SK-N-SH (cell line): ENCODE results near the gene RABEP2. TPM values are rescaled to one million over a fixed set of nuclear protein-coding genes. Genes with fewer than 3 reads are reported as not detected.

Experiments used
- CTCF ChIA-PET: fragments of 300-600, 350-600 bp; formaldehyde crosslinking; extraction: SDS; loops from one replicate; lab custom pipeline; 2021; lab: Yijun Ruan, JAX
- POLR2A ChIA-PET: fragments of 350-600 bp; sonication (Branson Sonifier 250); formaldehyde crosslinking; extraction: SDS; loops from one replicate; lab custom pipeline; 2020; ENCODE audit warnings: antibody characterized with exemption, inconsistent platforms; lab: Yijun Ruan, JAX
- DNase-seq: peaks from one replicate; pipeline ENCODE4 v3.0.0; 2012
- H2AFZ ChIP-seq: fragments of 200-600 bp; sonication (generic); 2 replicates; pipeline ENCODE4 v1.8.1; 2016; ENCODE audit warnings: antibody characterized with exemption, mild to moderate bottlenecking, low read depth
- H3F3A ChIP-seq: fragments of 200-600 bp; sonication (generic); replicated peaks from 2 replicates; pipeline ENCODE3; 2016; ENCODE audit warnings: antibody characterized with exemption, mild to moderate bottlenecking; ENCODE audit not compliant: insufficient read depth
- H3K27ac ChIP-seq, 2 experiments: fragments of 200-500 bp in 1 of 2; fragments of 200-600 bp in 1 of 2; sonication (Bioruptor generic) in 1 of 2; sonication (generic), shearing (Covaris generic) in 1 of 2; 2 replicates each; pipeline versions ENCODE4 v1.5.1 to v1.6.1; 2014 to 2016; ENCODE audit warnings: low read depth in 2 of 2, inconsistent platforms in 1 of 2, low read length in 1 of 2, mild to moderate bottlenecking in 1 of 2, mixed read lengths in 1 of 2
- H3K27me3 ChIP-seq: fragments of 200-600 bp; sonication (generic), shearing (Covaris generic); 2 replicates; pipeline ENCODE4 v1.6.1; 2016; ENCODE audit warnings: mixed run types; ENCODE audit not compliant: insufficient read depth
- H3K36me3 ChIP-seq, 2 experiments: fragments of 200-500 bp in 1 of 2; fragments of 200-600 bp in 1 of 2; sonication (Bioruptor generic) in 1 of 2; sonication (generic) in 1 of 2; replicated peaks in 1 of 2; 2 replicates each; pipeline versions ENCODE3 to v1.5.1; 2014 to 2016; ENCODE audit warnings: low read length in 1 of 2, mild to moderate bottlenecking in 1 of 2; ENCODE audit not compliant: insufficient read depth in 2 of 2, control insufficient read depth in 1 of 2
- H3K4me1 ChIP-seq, 2 experiments: fragments of 200-500 bp in 1 of 2; fragments of 200-600 bp in 1 of 2; sonication (Bioruptor generic) in 1 of 2; sonication (generic), shearing (Covaris generic) in 1 of 2; 2 replicates each; pipeline versions ENCODE4 v1.5.1 to v1.6.1; 2014 to 2016; ENCODE audit warnings: low read depth in 1 of 2, low read length in 1 of 2, mixed run types in 1 of 2; ENCODE audit not compliant: insufficient read depth in 2 of 2, control insufficient read depth in 1 of 2
- H3K4me2 ChIP-seq: fragments of 200-600 bp; sonication (generic), shearing (Covaris generic); 2 replicates; pipeline ENCODE4 v1.6.1; 2017; ENCODE audit warnings: mixed run types
- H3K4me3 ChIP-seq, 2 experiments: fragments of 200-500 bp in 1 of 2; fragments of 200-600 bp in 1 of 2; sonication (Bioruptor generic) in 1 of 2; sonication (generic), shearing (Covaris generic) in 1 of 2; 2 replicates each; pipeline versions ENCODE4 v1.5.1 to v1.8.1; 2014 to 2016; ENCODE audit warnings: low read depth in 2 of 2, inconsistent platforms in 1 of 2, low read length in 1 of 2, mild to moderate bottlenecking in 1 of 2, mixed read lengths in 1 of 2, moderate library complexity in 1 of 2
- H3K79me2 ChIP-seq: fragments of 200-600 bp; sonication (generic); 2 replicates; pipeline ENCODE4 v1.8.1; 2017; ENCODE audit warnings: mild to moderate bottlenecking; ENCODE audit not compliant: insufficient read depth
- H3K9ac ChIP-seq: fragments of 200-600 bp; sonication (generic); 2 replicates; pipeline ENCODE4 v1.6.1; 2017; ENCODE audit warnings: mixed run types
- H3K9me2 ChIP-seq: fragments of 200-600 bp; sonication (generic); 2 replicates; pipeline ENCODE4 v1.6.1; 2017; ENCODE audit warnings: mixed run types
- H3K9me3 ChIP-seq: fragments of 200-600 bp; sonication (generic); 2 replicates; pipeline ENCODE4 v1.6.1; 2017; ENCODE audit warnings: mixed run types, mild to moderate bottlenecking, moderate library complexity
- H4K20me1 ChIP-seq: fragments of 200-600 bp; sonication (generic); 2 replicates; pipeline ENCODE4 v1.6.1; 2017; ENCODE audit warnings: mild to moderate bottlenecking, mixed run types; ENCODE audit not compliant: insufficient read depth
- EZH2phosphoT487 ChIP-seq: fragments of 200-600 bp; sonication (generic); IDR thresholded peaks from 2 replicates; pipeline ENCODE4 v1.6.1; 2017; ENCODE audit warnings: low read depth, mixed run types, mild to moderate bottlenecking, antibody characterized with exemption, moderate library complexity, borderline replicate concordance
- FOSL2 ChIP-seq: IDR thresholded peaks from 2 replicates; pipeline ENCODE4 v1.4.0; 2012; ENCODE audit warnings: low read depth, mild to moderate bottlenecking, moderate library complexity, borderline replicate concordance
- FOXM1 ChIP-seq: IDR thresholded peaks from 2 replicates; pipeline ENCODE4 v1.4.0; 2012; ENCODE audit warnings: low read depth, mild to moderate bottlenecking
- GABPA ChIP-seq: IDR thresholded peaks from 2 replicates; pipeline ENCODE4 v1.4.0; 2012; ENCODE audit warnings: low read depth, mild to moderate bottlenecking
- JUND ChIP-seq: IDR thresholded peaks from 2 replicates; pipeline ENCODE4 v1.4.0; 2012
- NRF1 ChIP-seq: IDR thresholded peaks from 2 replicates; pipeline ENCODE4 v1.6.1; 2012; ENCODE audit warnings: low read depth, mild to moderate bottlenecking, low read length
- RFX5 ChIP-seq: IDR thresholded peaks from 2 replicates; pipeline ENCODE4 v1.6.1; 2012; ENCODE audit warnings: mild to moderate bottlenecking, improper control_type of control experiment, low read length
- SMC3 ChIP-seq: IDR thresholded peaks from 2 replicates; pipeline ENCODE4 v1.6.1; 2012; ENCODE audit warnings: low read depth, low read length, improper control_type of control experiment
- TCF12 ChIP-seq: IDR thresholded peaks from 2 replicates; pipeline ENCODE4 v1.4.0; 2012
- TEAD4 ChIP-seq: IDR thresholded peaks from 2 replicates; pipeline ENCODE4 v1.4.0; 2012; ENCODE audit warnings: mild to moderate bottlenecking, borderline replicate concordance; ENCODE audit not compliant: insufficient read depth
- WGBS: methylation state at CpG from one replicate; pipeline ENCODE4 v1.1.6; 2017; ENCODE audit warnings: low lambda C conversion rate; 5-methylcytosine and 5-hydroxymethylcytosine counted together
- polyA plus RNA-seq, 3 experiments: library from polyadenylated mRNA; depleted of rRNA; stranded (reverse); fragments of >200 nt; gene quantifications; 2 replicates each; pipeline ENCODE4 v1.2.3, GENCODE V29; 2012
- TF ChIP-seq, protein P1 (sequence below): IDR thresholded peaks from 2 replicates; pipeline ENCODE4 v1.6.1; 2012; ENCODE audit warnings: mild to moderate bottlenecking, low read depth, low read length, moderate library complexity
- TF ChIP-seq, protein P2 (sequence below): IDR thresholded peaks from 2 replicates; pipeline ENCODE4 v1.4.0; 2012; ENCODE audit warnings: low read depth, borderline replicate concordance
- TF ChIP-seq, protein P3 (sequence below): fragments of 150-350 bp; IDR thresholded peaks from 2 replicates; pipeline ENCODE4 v1.6.1; 2016; ENCODE audit warnings: mild to moderate bottlenecking, low read depth, low read length
- TF ChIP-seq, protein P4 (sequence below): IDR thresholded peaks from 2 replicates; pipeline ENCODE4 v1.4.0; 2012; ENCODE audit warnings: low read depth, borderline replicate concordance

Gene RABEP2
- polyA plus RNA-seq, 1 of the 3 experiments (the other 2 are of a cell fraction) = 46.1 TPM

DNA sequence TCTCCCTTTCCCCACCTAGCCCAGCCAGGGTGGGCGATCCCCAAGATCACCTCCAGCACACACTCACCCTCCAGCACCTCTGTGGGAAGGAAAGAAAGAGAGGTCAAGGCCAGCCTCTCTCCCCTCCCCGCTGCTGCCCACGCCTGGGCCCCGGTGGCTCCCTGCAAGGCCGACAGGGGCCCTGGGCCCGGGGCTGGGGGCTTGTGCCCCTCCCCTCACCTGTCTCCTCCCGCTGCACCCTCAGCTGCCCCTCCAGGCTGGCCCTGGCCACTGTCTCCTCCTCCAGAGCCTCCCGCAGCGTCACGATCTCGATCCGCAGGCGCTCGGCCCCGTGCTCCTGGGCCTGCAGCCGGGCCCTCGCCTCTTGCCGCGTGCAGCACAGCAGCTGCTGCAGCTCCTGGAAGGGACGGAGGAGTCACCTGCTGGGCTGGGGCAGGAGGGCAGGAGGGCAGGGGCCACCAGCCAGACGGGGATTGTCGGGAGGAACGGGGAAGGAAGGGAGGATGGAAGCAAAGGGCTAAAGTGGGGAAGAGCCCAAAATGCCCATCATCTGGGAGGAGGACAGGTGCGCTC, 19.2 kb downstream of the RABEP2 start:
- no peaks in the 10 kb centered on the region for H3K27me3 ChIP-seq
- H3K9me3 ChIP-seq = no peaks in the 10 kb centered on the region
- H3K4me3 ChIP-seq = no peak overlapping the region
- WGBS = 94% methylated on average over 18 of the region's 24 CpGs
- H3K9ac ChIP-seq = no peak overlapping the region
- no peak overlapping the region for H3K27ac ChIP-seq
- no peaks in the 10 kb centered on the region for H3F3A ChIP-seq
- no peaks in the 10 kb centered on the region for H3K9me2 ChIP-seq
- H2AFZ ChIP-seq = no peak overlapping the region
- TF ChIP-seq, protein P1, sequence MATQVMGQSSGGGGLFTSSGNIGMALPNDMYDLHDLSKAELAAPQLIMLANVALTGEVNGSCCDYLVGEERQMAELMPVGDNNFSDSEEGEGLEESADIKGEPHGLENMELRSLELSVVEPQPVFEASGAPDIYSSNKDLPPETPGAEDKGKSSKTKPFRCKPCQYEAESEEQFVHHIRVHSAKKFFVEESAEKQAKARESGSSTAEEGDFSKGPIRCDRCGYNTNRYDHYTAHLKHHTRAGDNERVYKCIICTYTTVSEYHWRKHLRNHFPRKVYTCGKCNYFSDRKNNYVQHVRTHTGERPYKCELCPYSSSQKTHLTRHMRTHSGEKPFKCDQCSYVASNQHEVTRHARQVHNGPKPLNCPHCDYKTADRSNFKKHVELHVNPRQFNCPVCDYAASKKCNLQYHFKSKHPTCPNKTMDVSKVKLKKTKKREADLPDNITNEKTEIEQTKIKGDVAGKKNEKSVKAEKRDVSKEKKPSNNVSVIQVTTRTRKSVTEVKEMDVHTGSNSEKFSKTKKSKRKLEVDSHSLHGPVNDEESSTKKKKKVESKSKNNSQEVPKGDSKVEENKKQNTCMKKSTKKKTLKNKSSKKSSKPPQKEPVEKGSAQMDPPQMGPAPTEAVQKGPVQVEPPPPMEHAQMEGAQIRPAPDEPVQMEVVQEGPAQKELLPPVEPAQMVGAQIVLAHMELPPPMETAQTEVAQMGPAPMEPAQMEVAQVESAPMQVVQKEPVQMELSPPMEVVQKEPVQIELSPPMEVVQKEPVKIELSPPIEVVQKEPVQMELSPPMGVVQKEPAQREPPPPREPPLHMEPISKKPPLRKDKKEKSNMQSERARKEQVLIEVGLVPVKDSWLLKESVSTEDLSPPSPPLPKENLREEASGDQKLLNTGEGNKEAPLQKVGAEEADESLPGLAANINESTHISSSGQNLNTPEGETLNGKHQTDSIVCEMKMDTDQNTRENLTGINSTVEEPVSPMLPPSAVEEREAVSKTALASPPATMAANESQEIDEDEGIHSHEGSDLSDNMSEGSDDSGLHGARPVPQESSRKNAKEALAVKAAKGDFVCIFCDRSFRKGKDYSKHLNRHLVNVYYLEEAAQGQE = no peak
- no peak for TF ChIP-seq NRF1
- TF ChIP-seq, protein P2, sequence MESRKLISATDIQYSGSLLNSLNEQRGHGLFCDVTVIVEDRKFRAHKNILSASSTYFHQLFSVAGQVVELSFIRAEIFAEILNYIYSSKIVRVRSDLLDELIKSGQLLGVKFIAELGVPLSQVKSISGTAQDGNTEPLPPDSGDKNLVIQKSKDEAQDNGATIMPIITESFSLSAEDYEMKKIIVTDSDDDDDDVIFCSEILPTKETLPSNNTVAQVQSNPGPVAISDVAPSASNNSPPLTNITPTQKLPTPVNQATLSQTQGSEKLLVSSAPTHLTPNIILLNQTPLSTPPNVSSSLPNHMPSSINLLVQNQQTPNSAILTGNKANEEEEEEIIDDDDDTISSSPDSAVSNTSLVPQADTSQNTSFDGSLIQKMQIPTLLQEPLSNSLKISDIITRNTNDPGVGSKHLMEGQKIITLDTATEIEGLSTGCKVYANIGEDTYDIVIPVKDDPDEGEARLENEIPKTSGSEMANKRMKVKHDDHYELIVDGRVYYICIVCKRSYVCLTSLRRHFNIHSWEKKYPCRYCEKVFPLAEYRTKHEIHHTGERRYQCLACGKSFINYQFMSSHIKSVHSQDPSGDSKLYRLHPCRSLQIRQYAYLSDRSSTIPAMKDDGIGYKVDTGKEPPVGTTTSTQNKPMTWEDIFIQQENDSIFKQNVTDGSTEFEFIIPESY = no peak
- no peak for TF ChIP-seq TEAD4
- TF ChIP-seq FOSL2 = no peak
- TF ChIP-seq RFX5 = no peak
- TF ChIP-seq TCF12 = no peak
- no peak for TF ChIP-seq SMC3
- TF ChIP-seq JUND = no peak
- TF ChIP-seq FOXM1 = no peak
- TF ChIP-seq EZH2phosphoT487 = no peak
- no peak for TF ChIP-seq GABPA
- ChIA-PET POLR2A (interaction anchor here (0.9 kb wide), 1 partner anchor 27 kb away, joined by 3 read pairs; the partner anchor contains the start of gene ATP2A1), CTCF (no interaction called here)
- no peak overlapping the region for H3K4me2 ChIP-seq
- H3K79me2 ChIP-seq = no peaks in the 10 kb centered on the region
- H3K36me3 ChIP-seq = peaks cover 6% of the 10 kb centered on the region in 2 experiments
- no peak for DNase-seq
- no peaks in the 10 kb centered on the region for H3K4me1 ChIP-seq
- no peaks in the 10 kb centered on the region for H4K20me1 ChIP-seq

DNA sequence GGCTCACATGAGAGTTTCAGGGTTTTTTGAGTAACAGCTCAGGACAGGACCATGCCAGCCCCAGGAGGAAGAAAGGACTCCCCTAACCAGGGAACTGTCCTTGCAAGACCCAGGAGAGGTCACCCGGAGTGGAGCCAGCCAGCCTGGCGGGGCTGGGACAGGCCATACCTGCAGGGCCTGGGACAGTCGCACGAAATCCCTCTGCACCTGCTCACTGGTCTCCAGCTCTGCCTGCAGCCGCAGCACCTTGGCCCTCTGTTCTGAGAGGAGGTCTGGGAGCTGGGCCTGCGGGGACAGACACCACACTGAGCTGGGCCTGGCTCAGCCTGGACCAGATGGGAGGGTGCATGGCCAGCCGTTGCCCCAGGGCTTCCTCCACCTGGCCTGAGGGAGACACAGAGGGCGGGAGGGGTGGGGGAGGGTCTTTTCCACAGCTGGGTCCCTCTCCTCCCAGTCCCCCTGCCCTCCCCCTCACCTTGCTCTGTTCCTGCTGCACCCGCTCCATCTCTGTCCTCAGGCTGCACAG, 19.7 kb downstream of the RABEP2 start:
- POLR2A ChIA-PET = interaction anchor here (0.9 kb wide), 1 partner anchor 27 kb away, joined by 3 read pairs; the partner anchor contains the start of gene ATP2A1
- no peaks in the 10 kb centered on the region for H3K27me3 ChIP-seq

More for the DNA sequence above, 19.7 kb downstream of the RABEP2 start:
- no peaks in the 10 kb centered on the region for H3K79me2 ChIP-seq
- WGBS = 100% methylated on average over 1 of the region's 9 CpGs
- H3K4me1 ChIP-seq = no peaks in the 10 kb centered on the region
- no peak overlapping the region for H2AFZ ChIP-seq
- no peak overlapping the region for H3K4me2 ChIP-seq
- no peak overlapping the region for H3K27ac ChIP-seq
- H3K4me3 ChIP-seq = no peak overlapping the region
- H3F3A ChIP-seq = no peaks in the 10 kb centered on the region
- no peaks in the 10 kb centered on the region for H3K9me3 ChIP-seq
- H4K20me1 ChIP-seq = no peaks in the 10 kb centered on the region
- DNase-seq = no peak
- H3K9ac ChIP-seq = no peak overlapping the region
- CTCF ChIA-PET = no interaction called here
- H3K36me3 ChIP-seq = peaks cover 6% of the 10 kb centered on the region in 2 experiments
- no peaks in the 10 kb centered on the region for H3K9me2 ChIP-seq
- TF ChIP-seq, protein P3, sequence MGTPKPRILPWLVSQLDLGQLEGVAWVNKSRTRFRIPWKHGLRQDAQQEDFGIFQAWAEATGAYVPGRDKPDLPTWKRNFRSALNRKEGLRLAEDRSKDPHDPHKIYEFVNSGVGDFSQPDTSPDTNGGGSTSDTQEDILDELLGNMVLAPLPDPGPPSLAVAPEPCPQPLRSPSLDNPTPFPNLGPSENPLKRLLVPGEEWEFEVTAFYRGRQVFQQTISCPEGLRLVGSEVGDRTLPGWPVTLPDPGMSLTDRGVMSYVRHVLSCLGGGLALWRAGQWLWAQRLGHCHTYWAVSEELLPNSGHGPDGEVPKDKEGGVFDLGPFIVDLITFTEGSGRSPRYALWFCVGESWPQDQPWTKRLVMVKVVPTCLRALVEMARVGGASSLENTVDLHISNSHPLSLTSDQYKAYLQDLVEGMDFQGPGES = no peak
- TF ChIP-seq, protein P4, sequence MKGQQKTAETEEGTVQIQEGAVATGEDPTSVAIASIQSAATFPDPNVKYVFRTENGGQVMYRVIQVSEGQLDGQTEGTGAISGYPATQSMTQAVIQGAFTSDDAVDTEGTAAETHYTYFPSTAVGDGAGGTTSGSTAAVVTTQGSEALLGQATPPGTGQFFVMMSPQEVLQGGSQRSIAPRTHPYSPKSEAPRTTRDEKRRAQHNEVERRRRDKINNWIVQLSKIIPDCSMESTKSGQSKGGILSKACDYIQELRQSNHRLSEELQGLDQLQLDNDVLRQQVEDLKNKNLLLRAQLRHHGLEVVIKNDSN = no peak
- no peak for TF ChIP-seq GABPA
